Activated CD4-positive, alpha-beta memory T cell treated with anti-CD3 and anti-CD28 coated beads, Interleukin-2, amount 10 ng/mL, durations not matched to agents 7 days and 5 days (primary cell): ENCODE results near the gene RIC1. TPM values are rescaled to one million over a fixed set of nuclear protein-coding genes. Genes with fewer than 3 reads are reported as not detected.

Source experiments
- CTCF ChIA-PET: fragments of 350-600 bp; sonication (Branson Sonifier 250); formaldehyde crosslinking; loops from one replicate; lab custom pipeline; 2021; ENCODE audit warnings: antibody characterized with exemption, inconsistent platforms; lab: Charles Lee
- POLR2A ChIA-PET: fragments of 350-600 bp; sonication (Branson Sonifier 250); formaldehyde crosslinking; loops from one replicate; lab custom pipeline; 2021; ENCODE audit warnings: antibody characterized with exemption; lab: Charles Lee
- DNase-seq: peaks from one replicate; pipeline ENCODE4 v3.0.0-alpha.2; 2020
- H3K27ac Mint-ChIP-seq: one replicate; pipeline ENCODE4 v1.8.0; 2021; ENCODE audit warnings: mild to moderate bottlenecking, mixed read lengths
- H3K27me3 Mint-ChIP-seq: one replicate; pipeline ENCODE4 v1.8.0; 2021; ENCODE audit warnings: mixed read lengths
- H3K36me3 Mint-ChIP-seq: one replicate; pipeline ENCODE4 v1.8.0; 2021; ENCODE audit warnings: low read depth, mixed read lengths
- H3K4me1 Mint-ChIP-seq: one replicate; pipeline ENCODE4 v1.8.0; 2021; ENCODE audit warnings: mixed read lengths
- H3K4me3 Mint-ChIP-seq: one replicate; pipeline ENCODE4 v1.8.0; 2021; ENCODE audit warnings: mild to moderate bottlenecking, mixed read lengths
- H3K9me3 Mint-ChIP-seq: one replicate; pipeline ENCODE4 v1.8.0; 2021; ENCODE audit warnings: mixed read lengths
- total RNA-seq, 2 experiments: library from RNA; stranded (reverse); gene quantifications; one replicate each; pipeline ENCODE4 v1.2.3, GENCODE V29; 2021

RIC1 gene
- total RNA-seq, 2 experiments from 2014 or later = 20.7 to 21.5 TPM

- H3K27me3 Mint-ChIP-seq = no peaks in the 10 kb centered on the region
- no peak overlapping the region for H3K4me3 Mint-ChIP-seq
- no peaks in the 10 kb centered on the region for H3K9me3 Mint-ChIP-seq
- no peak overlapping the region for H3K27ac Mint-ChIP-seq
- ChIA-PET POLR2A (interaction anchor here (1.3 to 2.4 kb wide), 3 partner anchors 8 to 142 kb away, joined by 3 to 13 read pairs (median 4); partner anchors contain the start of gene RIC1), CTCF (interaction anchor here (1.1 to 4.1 kb wide), 2 partner anchors 8 to 12 kb away, joined by 3 to 23 read pairs; no protein-coding TSS in a partner anchor)
- no peak for DNase-seq
- peaks cover 17% of the 10 kb centered on the region for H3K4me1 Mint-ChIP-seq
- H3K36me3 Mint-ChIP-seq = peaks cover 2% of the 10 kb centered on the region
Measured at GRCh38 chr9:5608298-5609225, 20.3 kb upstream of the RIC1 start.

DNA sequence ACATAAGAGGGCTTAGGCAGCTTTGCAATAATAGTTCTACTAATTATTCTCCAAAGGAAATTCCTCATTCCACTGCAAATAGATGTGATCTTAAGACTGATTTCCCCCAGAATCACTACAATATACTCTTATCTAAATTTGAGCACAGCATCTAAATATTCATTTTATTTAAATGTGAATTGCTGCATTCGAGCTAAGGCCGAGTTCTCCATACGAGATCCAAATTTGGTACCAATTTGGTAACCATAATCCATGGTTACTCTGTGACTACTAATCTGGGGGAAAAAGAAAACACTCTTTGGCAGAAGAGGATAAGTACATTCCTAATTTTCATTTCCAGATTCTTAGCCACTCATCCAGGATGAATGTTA, 19.7 kb upstream of the RIC1 start:
- DNase-seq = no peak
- POLR2A ChIA-PET = interaction anchor here (1.3 to 2.4 kb wide), 4 partner anchors 8 to 142 kb away, joined by 3 to 13 read pairs (median 5); partner anchors contain the start of gene RIC1
- H3K27ac Mint-ChIP-seq = no peak overlapping the region
- H3K27me3 Mint-ChIP-seq = no peaks in the 10 kb centered on the region
- CTCF ChIA-PET = interaction anchor here (1.1 to 4.1 kb wide), 2 partner anchors 9 to 11 kb away, joined by 3 to 23 read pairs; no protein-coding TSS in a partner anchor
- H3K9me3 Mint-ChIP-seq = no peaks in the 10 kb centered on the region
- H3K4me1 Mint-ChIP-seq = peaks cover 20% of the 10 kb centered on the region
- H3K36me3 Mint-ChIP-seq = peaks cover 2% of the 10 kb centered on the region
- H3K4me3 Mint-ChIP-seq = no peak overlapping the region

DNA sequence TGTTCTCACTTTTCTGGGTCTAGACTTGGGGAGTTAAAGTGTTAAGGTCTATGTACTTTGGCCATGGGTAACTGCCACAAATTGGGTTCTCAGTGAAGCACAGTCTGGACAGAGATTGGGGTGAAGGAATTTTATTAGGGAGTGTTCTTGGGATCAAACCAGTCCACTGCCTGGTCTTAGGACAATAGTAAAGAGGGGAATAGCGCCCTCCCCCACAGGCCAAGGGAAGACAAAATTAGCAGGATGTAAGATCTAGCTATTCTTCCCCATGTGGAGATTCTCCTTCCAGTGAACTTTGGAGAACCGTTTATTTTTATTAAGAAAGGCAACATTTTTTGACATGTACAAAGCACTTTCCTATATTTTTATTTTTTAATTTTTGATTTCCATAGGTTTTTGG, 18.4 kb upstream of the RIC1 start:
- Mint-ChIP-seq H3K9me3 (no peaks in the 10 kb centered on the region), H3K36me3 (peaks cover 6% of the 10 kb centered on the region), H3K4me3 (no peak overlapping the region), H3K4me1 (peaks cover 27% of the 10 kb centered on the region), H3K27me3 (no peaks in the 10 kb centered on the region), H3K27ac (no peak overlapping the region)
- CTCF ChIA-PET = interaction anchor here (4.1 kb wide), 1 partner anchor 10 kb away, joined by 23 read pairs; no protein-coding TSS in a partner anchor
- POLR2A ChIA-PET = interaction anchor here (1.3 to 1.4 kb wide), 2 partner anchors 13 to 18 kb away, joined by 3 to 6 read pairs; partner anchors contain the start of gene RIC1
- no peak for DNase-seq

DNA sequence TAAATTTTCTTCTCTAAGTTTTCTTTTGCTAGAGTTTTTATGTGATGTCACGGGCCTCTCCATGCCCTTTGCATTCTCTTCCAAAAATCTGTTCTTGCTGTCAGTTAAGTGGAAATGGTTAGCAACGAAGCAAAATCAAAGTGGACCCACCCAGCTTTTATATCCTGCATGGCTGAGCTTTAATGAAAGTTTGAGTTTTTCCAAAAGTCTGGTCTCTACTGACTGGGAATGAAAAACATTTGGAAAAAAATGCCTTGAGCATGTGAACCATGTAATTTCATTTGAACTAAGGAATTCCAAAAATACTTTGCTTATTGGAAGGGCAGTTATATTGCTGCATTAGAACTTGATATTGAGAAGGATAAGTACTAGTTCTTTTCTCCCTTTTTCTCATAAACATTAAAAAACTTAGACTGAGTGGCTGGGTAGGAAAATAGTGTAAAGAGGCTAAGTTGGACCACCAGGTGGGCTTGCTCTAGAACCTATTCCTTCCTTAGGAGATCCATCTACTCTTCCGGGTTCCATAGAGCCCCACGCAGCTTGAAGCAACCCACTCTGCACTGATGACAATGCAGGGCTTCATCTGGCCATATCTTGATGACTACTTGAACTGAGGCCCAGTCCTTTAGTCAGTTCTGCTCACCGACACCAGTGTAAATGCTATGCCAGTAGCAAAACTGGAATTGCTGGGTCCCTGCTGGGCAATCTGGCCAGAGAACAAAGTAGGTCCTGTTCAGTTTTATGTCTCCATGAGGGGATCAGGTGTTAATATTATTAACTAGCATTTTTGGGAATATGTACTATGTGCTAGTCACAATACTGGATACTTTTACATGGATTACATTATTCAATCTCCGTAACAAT, 17.4 kb upstream of the RIC1 start:
- Mint-ChIP-seq H3K27me3 (no peaks in the 10 kb centered on the region), H3K4me1 (peaks cover 27% of the 10 kb centered on the region), H3K9me3 (no peaks in the 10 kb centered on the region), H3K4me3 (no peak overlapping the region), H3K27ac (no peak overlapping the region), H3K36me3 (peaks cover 9% of the 10 kb centered on the region)
- ChIA-PET POLR2A (no interaction called here), CTCF (interaction anchor here (0.8 to 4.1 kb wide), 4 partner anchors 11 to 274 kb away, joined by 3 to 23 read pairs (median 4); partner anchors contain the start of gene CD274)
- no peak for DNase-seq

DNA sequence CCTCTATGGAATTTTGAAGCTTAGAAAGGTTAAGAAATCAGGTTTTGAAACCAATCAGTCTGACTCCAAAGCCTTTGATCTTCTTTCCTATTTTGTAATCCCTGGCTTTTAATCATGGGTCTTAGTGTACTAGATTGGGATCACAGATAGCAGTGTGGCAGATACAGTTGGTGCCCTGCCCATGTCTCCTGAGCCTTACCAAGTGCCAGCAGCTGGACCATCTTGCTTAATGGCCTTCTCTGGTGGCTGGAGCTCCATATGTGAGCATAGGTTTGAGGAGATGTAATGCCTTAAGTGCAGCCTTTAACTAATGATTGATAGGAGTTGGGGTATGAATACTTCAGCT, 16.7 kb upstream of the RIC1 start:
- Mint-ChIP-seq H3K4me3 (no peak overlapping the region), H3K36me3 (peaks cover 9% of the 10 kb centered on the region), H3K4me1 (peaks cover 28% of the 10 kb centered on the region), H3K9me3 (no peaks in the 10 kb centered on the region), H3K27me3 (no peaks in the 10 kb centered on the region), H3K27ac (no peak overlapping the region)
- POLR2A ChIA-PET = no interaction called here
- no peak for DNase-seq
- CTCF ChIA-PET = interaction anchor here (0.8 to 4.1 kb wide), 4 partner anchors 12 to 274 kb away, joined by 3 to 23 read pairs (median 4); partner anchors contain the start of gene CD274

GRCh38 chr9:5614192-5614591, 14.7 kb upstream of the RIC1 start:
- ChIA-PET CTCF (interaction anchor here (0.6 kb wide), 1 partner anchor 1053 kb away, joined by 3 read pairs; no protein-coding TSS in a partner anchor), POLR2A (interaction anchor here (0.6 to 1.6 kb wide), 3 partner anchors 13 to 168 kb away, joined by 3 read pairs; no protein-coding TSS in a partner anchor)
- H3K4me3 Mint-ChIP-seq = no peak overlapping the region
- peaks cover 33% of the 10 kb centered on the region for H3K4me1 Mint-ChIP-seq
- H3K36me3 Mint-ChIP-seq = peaks cover 21% of the 10 kb centered on the region
- no peak overlapping the region for H3K27ac Mint-ChIP-seq
- no peaks in the 10 kb centered on the region for H3K27me3 Mint-ChIP-seq
- H3K9me3 Mint-ChIP-seq = no peaks in the 10 kb centered on the region
- no peak for DNase-seq

- H3K4me1 Mint-ChIP-seq = peaks cover 32% of the 10 kb centered on the region
- no peak overlapping the region for H3K4me3 Mint-ChIP-seq
- no peaks in the 10 kb centered on the region for H3K27me3 Mint-ChIP-seq
- ChIA-PET POLR2A (interaction anchor here (1.2 to 1.6 kb wide), 2 partner anchors 12 to 169 kb away, joined by 3 read pairs; no protein-coding TSS in a partner anchor), CTCF (interaction anchor here (0.6 kb wide), 1 partner anchor 1052 kb away, joined by 3 read pairs; no protein-coding TSS in a partner anchor)
- H3K27ac Mint-ChIP-seq = no peak overlapping the region
- H3K9me3 Mint-ChIP-seq = no peaks in the 10 kb centered on the region
- H3K36me3 Mint-ChIP-seq = peaks cover 22% of the 10 kb centered on the region
- DNase-seq = no peak
Measured at GRCh38 chr9:5614985-5615384, 13.9 kb upstream of the RIC1 start.

DNA sequence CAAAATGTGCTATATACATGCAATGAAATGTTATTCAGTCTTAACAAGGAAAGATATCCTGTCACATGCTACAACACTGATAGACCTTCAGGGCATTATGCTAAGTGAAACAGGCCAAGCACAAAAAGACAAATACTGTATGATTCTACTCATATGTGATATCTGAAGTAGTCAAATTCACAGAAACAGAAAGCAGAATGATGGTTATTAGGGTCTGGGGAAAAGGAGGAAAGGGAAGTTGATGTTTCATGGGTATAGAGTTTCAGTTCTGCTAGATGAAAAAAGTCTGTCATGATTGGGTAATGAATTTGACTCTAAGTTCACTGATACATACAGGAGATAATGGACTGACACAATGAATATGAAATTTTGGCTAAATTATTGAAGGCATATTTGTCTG, 11.2 kb upstream of the RIC1 start:
- no peak overlapping the region for H3K4me3 Mint-ChIP-seq

DNA sequence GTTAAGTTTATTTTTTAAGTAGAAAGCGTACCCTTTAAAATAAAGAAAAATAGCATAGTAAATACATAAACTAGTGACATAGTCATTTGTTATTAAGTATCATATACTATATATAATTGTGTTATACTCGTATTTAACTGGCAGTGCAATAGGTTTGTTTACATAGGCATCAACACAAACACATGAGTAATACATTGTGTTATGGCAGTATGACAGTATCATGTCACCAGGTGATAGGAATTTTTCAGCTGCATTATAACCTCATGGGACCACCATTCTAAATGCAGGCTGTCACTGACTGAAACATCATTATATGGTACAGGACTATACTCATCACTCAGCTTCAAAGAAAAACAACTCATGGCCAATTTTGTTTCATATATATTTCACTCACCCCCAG, 8.4 kb upstream of the RIC1 start:
- H3K27me3 Mint-ChIP-seq = no peaks in the 10 kb centered on the region
- no peak for DNase-seq
- POLR2A ChIA-PET = interaction anchor here (0.7 kb wide), 1 partner anchor 793 kb away, joined by 3 read pairs; the partner anchor contains the start of gene UHRF2
- CTCF ChIA-PET = interaction anchor here (1.1 to 2.3 kb wide), 2 partner anchors 12 to 20 kb away, joined by 3 to 10 read pairs; no protein-coding TSS in a partner anchor
- H3K27ac Mint-ChIP-seq = no peak overlapping the region
- H3K36me3 Mint-ChIP-seq = peaks cover 35% of the 10 kb centered on the region
- H3K4me3 Mint-ChIP-seq = no peak overlapping the region
- no peaks in the 10 kb centered on the region for H3K9me3 Mint-ChIP-seq
- H3K4me1 Mint-ChIP-seq = peaks cover 39% of the 10 kb centered on the region

More for the DNA sequence above, 11.2 kb upstream of the RIC1 start:
- H3K4me1 Mint-ChIP-seq = peaks cover 27% of the 10 kb centered on the region
- ChIA-PET POLR2A (no interaction called here), CTCF (no interaction called here)
- peaks cover 34% of the 10 kb centered on the region for H3K36me3 Mint-ChIP-seq
- H3K27me3 Mint-ChIP-seq = no peaks in the 10 kb centered on the region
- no peaks in the 10 kb centered on the region for H3K9me3 Mint-ChIP-seq
- no peak for DNase-seq
- peak overlapping the region; percentile 2 for H3K27ac Mint-ChIP-seq

DNA sequence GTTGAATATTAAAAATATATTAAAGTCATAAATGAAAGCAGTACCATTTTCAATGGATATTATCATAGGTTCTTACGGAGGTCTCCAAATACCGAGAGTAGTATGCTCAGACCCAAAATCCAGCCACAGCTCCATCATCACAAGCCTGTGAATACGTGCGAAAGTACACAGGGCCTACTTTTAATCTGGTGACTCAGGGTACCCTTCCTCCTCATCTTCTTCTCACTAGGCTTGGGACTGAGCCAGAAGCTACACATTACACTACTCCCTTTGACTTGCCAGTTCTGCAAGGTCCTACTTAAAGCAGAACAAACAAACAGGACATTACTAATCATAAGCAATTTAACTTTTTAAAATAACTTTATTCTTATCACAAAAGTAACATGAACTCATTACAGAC, 7.6 kb upstream of the RIC1 start:
- peaks cover 35% of the 10 kb centered on the region for H3K36me3 Mint-ChIP-seq
- no peak for DNase-seq
- no peak overlapping the region for H3K27ac Mint-ChIP-seq
- CTCF ChIA-PET = interaction anchor here (0.5 to 0.6 kb wide), 2 partner anchors 20 to 804 kb away, joined by 3 read pairs; no protein-coding TSS in a partner anchor
- H3K4me1 Mint-ChIP-seq = peaks cover 41% of the 10 kb centered on the region
- no peak overlapping the region for H3K4me3 Mint-ChIP-seq
- no peaks in the 10 kb centered on the region for H3K9me3 Mint-ChIP-seq
- POLR2A ChIA-PET = no interaction called here
- no peaks in the 10 kb centered on the region for H3K27me3 Mint-ChIP-seq

DNA sequence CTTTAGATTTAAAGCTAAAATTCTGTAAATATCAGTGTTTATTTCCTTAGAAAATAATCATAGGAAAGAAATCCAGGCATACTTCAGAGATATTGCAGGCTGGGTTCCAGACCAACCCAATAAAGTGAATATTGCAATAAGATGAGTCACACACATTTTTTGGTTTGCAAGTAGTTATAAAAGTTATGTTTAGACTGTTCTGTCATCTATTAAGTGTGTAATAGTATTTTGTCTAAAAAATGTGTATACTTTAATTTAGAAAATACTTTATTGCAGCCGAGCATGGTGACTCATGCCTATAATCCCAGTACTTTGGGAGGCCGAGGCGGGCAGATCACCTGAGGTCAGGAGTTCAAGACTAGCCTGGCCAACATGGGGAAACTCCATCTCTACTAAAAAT, 6.9 kb upstream of the RIC1 start:
- no peak for DNase-seq
- POLR2A ChIA-PET = interaction anchor here (1.0 kb wide), 1 partner anchor 23 kb away, joined by 3 read pairs; no protein-coding TSS in a partner anchor
- Mint-ChIP-seq H3K27me3 (no peaks in the 10 kb centered on the region), H3K9me3 (no peaks in the 10 kb centered on the region), H3K4me1 (peaks cover 46% of the 10 kb centered on the region), H3K27ac (no peak overlapping the region), H3K4me3 (no peak overlapping the region), H3K36me3 (peaks cover 39% of the 10 kb centered on the region)
- CTCF ChIA-PET = interaction anchor here (0.6 to 2.3 kb wide), 3 partner anchors 21 to 805 kb away, joined by 3 to 12 read pairs (median 3); no protein-coding TSS in a partner anchor

DNA sequence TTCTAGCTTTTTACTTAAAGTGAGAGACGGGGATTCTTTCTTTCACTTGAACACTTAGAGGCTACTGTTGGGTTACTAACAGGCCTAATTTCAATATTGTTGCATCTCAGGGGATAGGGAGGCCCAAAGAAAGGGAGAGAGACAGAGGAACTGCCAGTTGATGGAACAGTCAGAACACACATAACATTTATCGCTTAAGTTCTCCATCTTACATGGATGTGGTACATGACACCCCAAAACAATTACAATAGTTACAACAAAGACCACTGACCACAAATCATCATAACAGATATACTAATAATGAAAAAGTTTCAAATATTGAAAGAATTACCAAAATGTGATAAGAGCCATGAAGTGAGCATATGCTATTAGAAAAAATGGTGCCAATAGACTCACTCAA, 4.3 kb upstream of the RIC1 start:
- Mint-ChIP-seq H3K4me1 (peaks cover 37% of the 10 kb centered on the region), H3K36me3 (peaks cover 35% of the 10 kb centered on the region)

More for the DNA sequence above, 4.3 kb upstream of the RIC1 start:
- CTCF ChIA-PET = interaction anchor here (1.4 kb wide), 1 partner anchor 34 kb away, joined by 4 read pairs; no protein-coding TSS in a partner anchor
- H3K27ac Mint-ChIP-seq = peak overlapping the region; percentile 39
- POLR2A ChIA-PET = interaction anchor here (1.1 to 1.2 kb wide), 2 partner anchors 76 to 184 kb away, joined by 3 to 5 read pairs; no protein-coding TSS in a partner anchor
- no peaks in the 10 kb centered on the region for H3K27me3 Mint-ChIP-seq
- no peak overlapping the region for H3K4me3 Mint-ChIP-seq
- no peak for DNase-seq
- no peaks in the 10 kb centered on the region for H3K9me3 Mint-ChIP-seq
